Posterior cingulate gyrus (tissue), 11 donors: ENCODE data around the gene CRYBG1.
"Not testable (repeated sequence)": the region's sequence is repeated elsewhere in the genome, so short reads cannot be mapped to it uniquely, and the experiment has no call there.

Experiments
- DNase-seq, 10 donors: peaks; one replicate each; pipeline versions ENCODE4 v3.0.0 to v3.0.0-alpha.2; 2020 to 2021; ENCODE audit warnings: mixed read lengths in 3 of 10
- intact Hi-C: fragments of 100-400 bp; cut with DNase I; formaldehyde crosslinking; loops from one replicate; pipeline ENCODE4 v1.15.1; 2023

The CRYBG1 gene

DNA sequence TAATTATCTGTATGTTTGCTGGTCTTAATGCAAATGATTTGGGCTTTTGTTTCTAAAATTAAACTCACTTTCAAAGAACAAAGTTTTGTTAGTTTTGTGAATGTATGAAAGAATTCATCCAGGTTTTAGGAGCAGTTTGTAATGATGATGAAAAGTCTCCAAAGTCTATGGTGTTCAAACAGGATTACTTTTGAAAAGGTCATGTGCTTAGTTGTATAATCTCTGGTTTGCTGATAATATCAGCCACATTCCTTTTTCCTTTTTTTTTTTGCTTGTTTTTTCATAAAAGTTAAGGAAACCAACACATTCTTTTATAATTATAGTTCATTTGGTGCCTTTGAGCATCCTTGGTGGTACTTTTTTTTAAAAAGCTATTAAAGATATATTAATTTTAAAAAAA lies 179.9 kb downstream of the CRYBG1 start:
- DNase-seq: no peak
- intact Hi-C loops: no loop called here

DNA sequence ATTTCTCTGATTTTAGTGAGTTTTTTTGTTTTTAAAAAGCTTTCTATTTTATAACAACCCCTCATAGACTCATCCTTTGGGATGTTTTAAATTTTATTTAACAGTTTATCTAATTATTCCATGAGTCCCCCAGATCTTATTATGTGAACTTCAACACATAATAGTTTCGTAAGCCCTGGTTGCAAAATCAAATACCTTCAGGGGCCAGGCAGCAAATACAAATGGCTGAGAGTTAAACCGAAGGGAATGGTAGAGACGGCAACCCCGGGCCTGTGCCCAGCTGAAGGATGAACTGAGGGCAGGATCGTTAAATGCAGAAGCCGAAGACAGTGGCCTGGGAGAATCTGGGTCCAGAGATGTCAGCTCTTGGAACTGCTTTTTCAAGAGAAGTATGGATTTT lies 180.4 kb downstream of the CRYBG1 start:
- intact Hi-C loops: no loop called here
- DNase-seq: no peak

DNA sequence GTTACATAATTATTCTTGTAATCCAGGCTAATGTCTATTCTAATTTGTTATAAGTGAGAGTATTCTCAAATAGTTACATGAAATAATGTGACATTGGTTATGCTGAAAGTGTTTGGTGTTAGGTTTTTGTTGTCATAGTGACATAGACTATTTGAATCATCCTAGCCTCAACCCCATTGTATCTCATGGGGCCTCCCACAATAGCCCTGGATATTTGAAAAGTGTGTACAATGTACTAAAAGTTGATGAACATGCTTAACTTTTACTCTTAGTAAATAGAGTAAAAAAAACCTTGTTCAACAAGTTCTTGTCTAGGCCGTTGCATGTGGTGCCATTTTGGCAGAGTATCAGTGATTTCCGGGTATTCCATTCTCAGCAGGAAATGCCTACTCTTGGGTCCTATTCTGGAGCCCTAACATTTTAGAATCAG lies 185.8 kb downstream of the CRYBG1 start:
- intact Hi-C loops: no loop called here
- no peak for DNase-seq

- intact Hi-C loops: no loop called here
- DNase-seq: no peak
These were observed 186.3 kb downstream of the CRYBG1 start for GRCh38 chr6:106546691-106547414.

- no peak for DNase-seq
- intact Hi-C loops: no loop called here
These were observed 187.3 kb downstream of the CRYBG1 start for GRCh38 chr6:106547601-106548453.

- DNase-seq, intact Hi-C loops: not testable (repeated sequence)
These were observed 188.5 kb downstream of the CRYBG1 start for GRCh38 chr6:106548926-106549455.

GRCh38 chr6:106549521-106549920 lies 189.0 kb downstream of the CRYBG1 start:
- DNase-seq: no peak
- intact Hi-C loops: no loop called here

DNA sequence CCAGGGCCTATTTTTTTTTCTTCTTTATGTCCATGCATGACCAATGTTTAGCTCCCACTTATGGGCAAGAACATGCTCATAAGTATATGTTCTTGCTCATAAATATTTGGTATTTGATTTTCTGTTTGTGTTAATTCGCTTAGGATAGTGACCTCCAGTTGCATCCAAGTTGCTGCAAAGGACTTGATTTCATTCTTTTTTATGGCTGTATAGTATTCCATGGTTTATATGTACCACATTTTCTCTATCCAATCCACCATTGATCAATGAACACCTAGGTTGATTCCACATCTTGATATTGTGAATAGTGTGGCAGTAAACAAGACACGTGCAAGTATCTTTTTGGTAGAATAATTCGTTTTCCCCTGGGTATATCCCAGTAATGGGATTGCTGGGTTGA lies 190.6 kb downstream of the CRYBG1 start:
- intact Hi-C loops: no loop called here
- no peak for DNase-seq

GRCh38 chr6:106553440-106553839 lies 192.9 kb downstream of the CRYBG1 start:
- no peak for DNase-seq
- intact Hi-C loops: no loop called here

DNA sequence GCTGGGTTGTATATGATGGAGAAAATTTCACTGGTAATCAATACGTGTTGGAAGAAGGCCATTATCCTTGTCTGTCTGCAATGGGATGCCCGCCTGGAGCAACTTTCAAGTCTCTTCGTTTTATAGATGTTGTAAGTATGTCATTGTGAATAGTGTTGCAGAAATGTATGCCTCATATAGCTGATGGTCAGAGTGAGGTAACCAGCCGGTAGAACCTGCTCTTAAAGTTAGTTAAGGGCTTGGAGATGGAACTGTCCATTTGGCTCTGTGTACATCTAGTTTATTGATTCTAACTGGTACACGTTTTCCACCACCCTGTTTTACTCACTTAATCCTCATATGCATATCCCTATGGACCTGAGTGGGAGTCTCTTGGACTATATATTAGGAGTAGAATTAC lies 195.2 kb downstream of the CRYBG1 start:
- intact Hi-C loops: no loop called here
- no peak for DNase-seq

DNA sequence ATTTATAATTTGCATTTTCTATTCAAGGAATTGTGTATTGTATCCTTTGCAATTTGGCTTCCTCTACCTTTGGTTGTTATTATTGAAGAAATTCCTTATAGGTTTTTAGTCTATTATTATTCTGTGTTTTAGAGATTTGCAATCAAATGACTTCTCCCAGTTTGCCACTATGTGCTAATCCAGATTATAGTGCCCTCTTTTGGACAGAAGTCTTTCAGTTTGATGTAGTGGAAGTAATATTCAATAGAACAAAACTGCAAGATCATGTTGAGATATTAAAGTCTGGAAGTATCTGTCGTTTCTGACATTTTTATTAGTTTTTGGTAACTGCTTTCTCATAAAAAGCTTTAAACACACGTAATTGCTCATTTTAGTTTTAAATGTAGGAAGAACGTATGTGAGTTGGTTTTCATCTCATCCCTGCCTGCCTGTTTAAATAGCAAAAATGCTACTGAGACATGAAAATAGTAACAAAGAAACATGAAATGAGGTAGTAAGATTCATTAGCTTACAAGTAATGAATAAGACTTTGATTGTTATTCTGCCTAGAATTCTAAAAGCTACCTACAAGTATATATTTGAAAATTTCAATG lies 195.9 kb downstream of the CRYBG1 start:
- DNase-seq: no peak
- intact Hi-C loops: no loop called here

GRCh38 chr6:106557837-106558236 lies 197.3 kb downstream of the CRYBG1 start:
- intact Hi-C loops: no loop called here
- DNase-seq: no peak

- intact Hi-C loops: no loop called here
- no peak for DNase-seq
These were observed 197.8 kb downstream of the CRYBG1 start for GRCh38 chr6:106558364-106558763.

DNA sequence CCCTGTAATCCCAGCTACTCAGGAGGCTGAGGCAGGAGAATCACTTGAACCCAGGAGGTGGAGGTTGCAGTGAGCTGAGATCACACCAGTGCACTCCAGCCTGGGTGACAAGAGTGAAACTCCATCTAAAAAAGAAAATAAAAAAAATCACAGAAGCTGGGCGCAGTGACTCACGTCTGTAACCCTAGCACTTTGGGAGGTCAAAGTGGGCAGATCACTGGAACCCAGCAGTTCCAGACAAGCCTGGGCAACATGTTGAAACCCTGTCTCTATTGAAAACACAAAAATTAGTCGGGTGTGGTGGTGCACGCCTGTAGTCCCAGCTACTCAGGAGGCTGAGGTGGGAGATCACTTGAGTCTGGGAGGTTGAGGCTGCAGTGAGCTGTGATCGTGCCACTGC lies 199.1 kb downstream of the CRYBG1 start:
- intact Hi-C loops, DNase-seq: not testable (repeated sequence)

DNA sequence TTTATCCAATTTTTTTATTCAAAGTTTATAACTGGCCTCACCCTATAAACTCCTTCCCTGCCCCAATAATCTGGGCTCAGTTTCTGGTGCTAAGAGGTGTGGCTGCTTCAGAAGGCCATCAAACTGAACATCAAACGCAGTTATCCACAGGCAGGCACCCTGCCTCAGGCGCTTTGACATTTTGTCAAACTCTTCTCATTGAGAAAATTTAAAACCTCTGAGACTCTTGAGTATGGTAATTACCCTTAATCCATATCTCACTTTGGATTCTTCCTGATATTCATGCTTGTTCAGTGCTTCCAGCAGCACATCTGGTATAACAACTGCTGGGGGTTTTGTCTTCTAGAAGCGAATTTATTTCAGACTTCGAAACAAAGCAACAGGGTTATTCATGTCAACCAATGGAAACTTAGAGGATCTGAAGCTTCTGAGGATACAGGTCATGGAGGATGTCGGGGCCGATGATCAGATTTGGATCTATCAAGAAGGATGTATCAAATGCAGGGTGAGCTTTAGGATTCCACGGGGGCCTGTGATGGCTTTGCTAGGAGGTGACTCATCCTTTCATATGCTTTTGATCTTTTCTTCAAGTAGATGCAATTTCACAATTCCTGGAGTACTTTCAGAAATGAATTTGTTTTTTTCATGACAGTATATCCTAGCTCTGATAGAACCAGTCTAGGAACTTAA lies 200.6 kb downstream of the CRYBG1 start:
- DNase-seq: no peak
- intact Hi-C loops: no loop called here

- DNase-seq: no peak
- intact Hi-C loops: no loop called here
These were observed 201.3 kb downstream of the CRYBG1 start for GRCh38 chr6:106561686-106562405.

GRCh38 chr6:106563614-106564013 lies 203.1 kb downstream of the CRYBG1 start:
- intact Hi-C loops: no loop called here
- DNase-seq: no peak

GRCh38 chr6:106564476-106564875 lies 204.0 kb downstream of the CRYBG1 start:
- intact Hi-C loops: no loop called here
- no peak for DNase-seq

DNA sequence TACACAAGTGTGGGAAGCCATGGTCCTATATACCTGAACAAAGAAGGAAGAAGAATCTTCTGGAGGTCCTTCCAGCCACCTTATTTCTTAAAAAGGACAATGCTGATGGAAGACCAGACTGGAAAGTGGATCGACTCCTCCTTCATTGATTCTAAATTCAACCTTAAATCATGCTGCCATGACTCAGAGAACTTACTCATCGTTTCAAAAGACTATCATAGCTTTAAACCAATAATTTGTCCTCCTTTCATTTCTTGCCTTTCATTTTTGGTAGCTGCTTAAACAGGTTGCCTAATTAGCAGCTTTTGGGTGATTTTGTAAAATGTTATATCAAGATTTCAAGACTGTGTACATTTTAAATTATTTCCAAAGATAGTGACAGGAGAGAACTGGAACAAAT lies 208.0 kb downstream of the CRYBG1 start:
- DNase-seq: no peak
- intact Hi-C loops: loop anchor here (5.0 kb wide), 1 partner anchor 409 kb away; no protein-coding TSS in a partner anchor

DNA sequence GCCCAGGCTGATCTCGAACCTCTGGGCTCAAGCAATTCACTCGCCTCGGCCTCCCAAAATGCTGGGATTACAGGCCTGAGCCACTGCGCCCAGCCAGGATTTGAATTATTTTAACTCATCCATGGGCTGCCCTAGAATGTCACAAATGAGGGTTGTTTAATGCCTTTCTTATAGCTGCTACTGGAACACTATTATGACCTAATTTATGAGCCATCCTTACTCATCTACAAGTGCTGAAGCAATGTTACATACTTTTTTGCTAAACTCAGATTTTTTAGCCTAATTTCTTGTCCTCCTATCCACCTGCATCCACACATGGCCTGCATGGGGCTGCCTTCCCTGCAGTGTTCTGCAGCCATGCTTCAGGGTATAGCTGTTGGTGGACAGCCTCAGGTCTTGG lies 208.9 kb downstream of the CRYBG1 start:
- DNase-seq: no peak
- intact Hi-C loops: loop anchor here (5.0 kb wide), 1 partner anchor 408 kb away; no protein-coding TSS in a partner anchor
